Osteoblast (primary cell): ENCODE data around the gene CYP3A4. TPM values are rescaled to one million over a fixed set of nuclear protein-coding genes. Genes with fewer than 3 reads are reported as not detected.
A peak's percentile ranks its signal among the peaks of the same experiment; 100 is the strongest.
"Not testable (repeated sequence)": the region's sequence is repeated elsewhere in the genome, so short reads cannot be mapped to it uniquely, and the experiment has no call there.

Source experiments
- DNase-seq: peaks from one replicate; pipeline ENCODE4 v3.0.0; 2011; ENCODE audit warnings: low spot score, mixed read lengths; ENCODE audit not compliant: insufficient read length; ENCODE audit errors: missing footprints
- H2AFZ ChIP-seq: 2 replicates; pipeline ENCODE4 v1.6.0; 2011; ENCODE audit warnings: mild to moderate bottlenecking, low read length
- H3K27ac ChIP-seq: 2 replicates; pipeline ENCODE4 v1.5.1; 2011; ENCODE audit warnings: mild to moderate bottlenecking, low read depth, low read length, moderate library complexity
- H3K27me3 ChIP-seq: 2 replicates; pipeline ENCODE4 v1.6.0; 2012; ENCODE audit warnings: mild to moderate bottlenecking, control low read depth, inconsistent platforms, low read length, moderate library complexity; ENCODE audit not compliant: insufficient read depth
- H3K36me3 ChIP-seq: 2 replicates; pipeline ENCODE4 v1.5.1; 2011; ENCODE audit warnings: mild to moderate bottlenecking, low read length, control low read depth, moderate library complexity; ENCODE audit not compliant: insufficient read depth
- H3K4me1 ChIP-seq: 2 replicates; pipeline ENCODE4 v1.5.1; 2011; ENCODE audit warnings: mild to moderate bottlenecking, low read length, control low read depth, moderate library complexity; ENCODE audit not compliant: insufficient read depth
- H3K4me2 ChIP-seq: 2 replicates; pipeline ENCODE4 v1.6.0; 2011; ENCODE audit warnings: mild to moderate bottlenecking, low read length; ENCODE audit not compliant: insufficient read depth
- H3K4me3 ChIP-seq: fragments of 200-600 bp; sonication (generic); 3 replicates; pipeline ENCODE4 v1.5.1; 2012; ENCODE audit warnings: mild to moderate bottlenecking, low read length, inconsistent platforms; ENCODE audit not compliant: insufficient read depth
- H3K79me2 ChIP-seq: 2 replicates; pipeline ENCODE4 v1.6.0; 2012; ENCODE audit warnings: mild to moderate bottlenecking, low read length, control low read depth, inconsistent platforms; ENCODE audit not compliant: insufficient read depth
- H3K9me3 ChIP-seq: 2 replicates; pipeline ENCODE4 v1.5.1; 2011; ENCODE audit warnings: low read depth, low read length, control low read depth
- H4K20me1 ChIP-seq: 2 replicates; pipeline ENCODE4 v1.6.0; 2012; ENCODE audit warnings: mild to moderate bottlenecking, low read length, control low read depth; ENCODE audit not compliant: insufficient read depth
- CTCF ChIP-seq: IDR thresholded peaks from 2 replicates; pipeline ENCODE4 v1.5.1; 2011; ENCODE audit warnings: mild to moderate bottlenecking, low read depth, low read length, moderate library complexity; ENCODE audit errors: extremely low read depth
- total RNA-seq: library from RNA; depleted of rRNA; stranded (reverse); fragments of >200 nt; gene quantifications from 2 replicates; pipeline ENCODE4 v1.2.3, GENCODE V29; 2012

CYP3A4 gene
- total RNA-seq, 1 donor = not detected

GRCh38 chr7:99798972-99799371 is 15.0 kb upstream of the CYP3A4 start:
- Histone ChIP-seq H3K9me3 (no peaks in the 10 kb centered on the region), H3K4me3 (no peak overlapping the region), H3K79me2 (no peaks in the 10 kb centered on the region), H3K27ac (no peak overlapping the region), H3K4me1 (peaks cover 7% of the 10 kb centered on the region), H2AFZ (no peak overlapping the region), H3K4me2 (no peak overlapping the region), H3K27me3 (no peaks in the 10 kb centered on the region), H3K36me3 (no peaks in the 10 kb centered on the region), H4K20me1 (no peaks in the 10 kb centered on the region)
- TF ChIP-seq CTCF = no peak
- no peak for DNase-seq

- H3K79me2 ChIP-seq, H3K27me3 ChIP-seq, H3K4me2 ChIP-seq, H3K36me3 ChIP-seq, H3K27ac ChIP-seq, DNase-seq, H4K20me1 ChIP-seq, H3K4me3 ChIP-seq, H2AFZ ChIP-seq, H3K9me3 ChIP-seq: not testable (repeated sequence)
- peaks cover 16% of the 10 kb centered on the region for H3K4me1 ChIP-seq
Observed at GRCh38 chr7:99795864-99796263, 11.9 kb upstream of the CYP3A4 start.

- no peak for TF ChIP-seq CTCF
- no peaks in the 10 kb centered on the region for H4K20me1 ChIP-seq
- H3K27ac ChIP-seq = no peak overlapping the region
- no peak overlapping the region for H3K4me2 ChIP-seq
- DNase-seq = peak; percentile 51
- H2AFZ ChIP-seq = no peak overlapping the region
- H3K4me1 ChIP-seq = peaks cover 22% of the 10 kb centered on the region
- H3K4me3 ChIP-seq = no peak overlapping the region
- no peaks in the 10 kb centered on the region for H3K9me3 ChIP-seq
- no peaks in the 10 kb centered on the region for H3K27me3 ChIP-seq
- H3K36me3 ChIP-seq = no peaks in the 10 kb centered on the region
- H3K79me2 ChIP-seq = no peaks in the 10 kb centered on the region
Observed at GRCh38 chr7:99794585-99795502, 10.9 kb upstream of the CYP3A4 start.

GRCh38 chr7:99793443-99793842 is 9.5 kb upstream of the CYP3A4 start:
- Histone ChIP-seq H2AFZ (no peak overlapping the region), H3K4me1 (peaks cover 34% of the 10 kb centered on the region), H3K79me2 (no peaks in the 10 kb centered on the region), H3K36me3 (no peaks in the 10 kb centered on the region), H3K4me2 (no peak overlapping the region), H4K20me1 (no peaks in the 10 kb centered on the region), H3K27ac (no peak overlapping the region), H3K4me3 (no peak overlapping the region), H3K9me3 (no peaks in the 10 kb centered on the region), H3K27me3 (no peaks in the 10 kb centered on the region)
- no peak for DNase-seq
- TF ChIP-seq CTCF = no peak
